Endothelial cell of umbilical vein (primary cell): ENCODE results near the gene ADRA2C. TPM values are rescaled to one million over a fixed set of nuclear protein-coding genes. Genes with fewer than 3 reads are reported as not detected.

Experiments used
- BruUV-seq: library from RNA; stranded (reverse); fragments of 400-500 nt; replicated peaks from 2 replicates; lab custom pipeline; 2021; lab: Mats Ljungman, UMichigan
- CTCF ChIA-PET: fragments of 300-600, 350-600 bp; sonication (Branson Sonifier 250); formaldehyde crosslinking; loops from one replicate; lab custom pipeline; 2021; ENCODE audit warnings: antibody characterized with exemption, inconsistent platforms; lab: Charles Lee
- POLR2A ChIA-PET: fragments of 300-600, 350-600 bp; sonication (Branson Sonifier 250); formaldehyde crosslinking; loops from one replicate; lab custom pipeline; 2021; ENCODE audit warnings: antibody characterized with exemption, inconsistent platforms; lab: Charles Lee
- DNase-seq: peaks from one replicate; pipeline ENCODE4 v3.0.0-alpha.2; 2011; ENCODE audit warnings: low read depth, low spot score
- FAIRE-seq: peaks from 2 replicates; lab custom pipeline; 2011; peaks lifted over from hg19 to GRCh38; lab: Jason Lieb, UNC
- H2AFZ ChIP-seq: 2 replicates; pipeline ENCODE4 v1.6.0; 2012; ENCODE audit warnings: low read depth, low read length, control low read depth, inconsistent platforms
- H3K27ac ChIP-seq: 2 replicates; pipeline ENCODE4 v1.5.1; 2011; ENCODE audit warnings: low read depth, mild to moderate bottlenecking, control low read depth, low read length, moderate library complexity; ENCODE audit not compliant: insufficient read depth
- H3K27me3 ChIP-seq, 2 experiments: 2 replicates each; pipeline versions ENCODE4 v1.6.0 to v1.6.1; 2011; ENCODE audit warnings: low read length in 2 of 2, mixed read lengths in 1 of 2; ENCODE audit not compliant: control insufficient read depth in 2 of 2, insufficient read depth in 2 of 2
- H3K36me3 ChIP-seq, 2 experiments: 2 replicates in 1 of 2; 3 replicates in 1 of 2; pipeline ENCODE4 v1.5.1; 2011; ENCODE audit warnings: low read length in 2 of 2, mild to moderate bottlenecking in 1 of 2, moderate library complexity in 1 of 2; ENCODE audit not compliant: control insufficient read depth in 2 of 2, insufficient read depth in 2 of 2; ENCODE audit errors: extremely low read depth in 1 of 2
- H3K4me1 ChIP-seq: 3 replicates; pipeline ENCODE4 v1.5.1; 2011; ENCODE audit warnings: mild to moderate bottlenecking, low read length; ENCODE audit not compliant: control insufficient read depth, insufficient read depth; ENCODE audit errors: extremely low read depth
- H3K4me2 ChIP-seq: 2 replicates; pipeline ENCODE4 v1.6.1; 2011; ENCODE audit warnings: low read length, control low read depth, mixed read lengths; ENCODE audit not compliant: insufficient read depth
- H3K4me3 ChIP-seq, 3 experiments: fragments of 200-600 bp in 1 of 3; sonication (generic), shearing (Covaris generic) in 1 of 3; replicated peaks in 1 of 3; 2 replicates each; pipeline ENCODE4 v1.5.1; 2011 to 2016; ENCODE audit warnings: control low read depth in 3 of 3, low read length in 3 of 3, mild to moderate bottlenecking in 2 of 3, inconsistent platforms in 1 of 3, low read depth in 1 of 3, moderate library complexity in 1 of 3; ENCODE audit not compliant: insufficient read depth in 1 of 3
- H3K79me2 ChIP-seq: 2 replicates; pipeline ENCODE4 v1.6.0; 2012; ENCODE audit warnings: low read length, inconsistent platforms; ENCODE audit not compliant: control insufficient read depth, insufficient read depth
- H3K9ac ChIP-seq: replicated peaks from 2 replicates; pipeline ENCODE3; 2011; ENCODE audit warnings: low read length, control low read depth; ENCODE audit not compliant: insufficient read depth; ENCODE audit errors: extremely low read depth
- H3K9me1 ChIP-seq: replicated peaks from 3 replicates; pipeline ENCODE4 v1.6.0; 2011; ENCODE audit warnings: mild to moderate bottlenecking, low read length; ENCODE audit not compliant: control insufficient read depth, insufficient read depth; ENCODE audit errors: extremely low read depth
- H3K9me3 ChIP-seq: replicated peaks from 2 replicates; pipeline ENCODE4 v1.5.1; 2012; ENCODE audit warnings: low read length, inconsistent platforms; ENCODE audit not compliant: control insufficient read depth, insufficient read depth
- H4K20me1 ChIP-seq: replicated peaks from 2 replicates; pipeline ENCODE3; 2011; ENCODE audit warnings: mild to moderate bottlenecking, low read length; ENCODE audit not compliant: control insufficient read depth, insufficient read depth; ENCODE audit errors: extremely low read depth
- CTCF ChIP-seq, 2 donors: IDR thresholded peaks; 1 replicate in 1 of 2; 2 replicates in 1 of 2; pipeline ENCODE4 v1.5.1; 2011; ENCODE audit warnings: low read length in 2 of 2, mild to moderate bottlenecking in 2 of 2, moderate library complexity in 2 of 2, control low read depth in 1 of 2, inconsistent platforms in 1 of 2, low read depth in 1 of 2; ENCODE audit not compliant: insufficient read depth in 1 of 2; ENCODE audit errors: extremely low read depth in 1 of 2
- EZH2 ChIP-seq: IDR thresholded peaks from 2 replicates; pipeline ENCODE4 v1.6.1; 2012; ENCODE audit warnings: borderline replicate concordance, low read depth, mild to moderate bottlenecking, moderate library complexity, low read length, inconsistent platforms; ENCODE audit not compliant: severe bottlenecking
- FOS ChIP-seq: IDR thresholded peaks from 2 replicates; pipeline ENCODE4 v1.6.1; 2011; ENCODE audit warnings: mild to moderate bottlenecking, low read length, moderate library complexity, borderline replicate concordance; ENCODE audit not compliant: insufficient read depth
- GATA2 ChIP-seq: IDR thresholded peaks from 2 replicates; pipeline ENCODE4 v1.7.0; 2011; ENCODE audit warnings: low read depth, mild to moderate bottlenecking, moderate library complexity, mixed read lengths, low read length; ENCODE audit not compliant: insufficient read length, insufficient read depth
- JUN ChIP-seq: IDR thresholded peaks from 2 replicates; pipeline ENCODE4 v1.6.1; 2011; ENCODE audit warnings: borderline replicate concordance, low read depth; ENCODE audit not compliant: insufficient read length, insufficient read depth
- MAX ChIP-seq: IDR thresholded peaks from 2 replicates; pipeline ENCODE4 v1.6.1; 2011; ENCODE audit not compliant: insufficient read depth, insufficient read length
- MYC ChIP-seq: IDR thresholded peaks from one replicate; pipeline ENCODE4 v1.6.1; 2011; ENCODE audit warnings: mild to moderate bottlenecking, low read depth, low read length
- POLR2A ChIP-seq: IDR thresholded peaks from 2 replicates; pipeline ENCODE4 v1.6.1; 2012; ENCODE audit warnings: low read depth, mild to moderate bottlenecking, control low read depth, low read length
- POLR2AphosphoS5 ChIP-seq: IDR thresholded peaks from 2 replicates; pipeline ENCODE4 v1.6.1; 2012; ENCODE audit warnings: low read depth, mild to moderate bottlenecking, control low read depth, low read length, moderate library complexity; ENCODE audit not compliant: insufficient read depth
- dilution Hi-C: fragments of 300-500 bp; cut with MboI; formaldehyde crosslinking; loops from one replicate; pipeline ENCODE4 v1.15.0; 2019; ENCODE audit warnings: low sequenced_read_pairs; ENCODE audit not compliant: extremely low pct_ligation_motif_present
- intact Hi-C: fragments of 100-400 bp; cut with micrococcal nuclease; formaldehyde crosslinking; loops from one replicate; pipeline ENCODE4 v1.10.0; 2022
- polyA plus RNA-seq, 4 experiments: library from polyadenylated mRNA; depleted of rRNA in 3 of 4; stranded (reverse) in 3 of 4; unstranded in 1 of 4; fragments of >200 nt; gene quantifications; 2 replicates each; pipeline versions ENCODE4 v1.2.1 to v1.2.3, GENCODE V29; 2011 to 2012; ENCODE audit warnings: missing spikeins in 1 of 4
- total RNA-seq: library from RNA; stranded (reverse); gene quantifications from 2 replicates; pipeline ENCODE4 v1.2.3, GENCODE V29; 2021

The ADRA2C gene
- total and polyA plus RNA-seq, 2 donors (not counting 3 experiments of a cell fraction or from before 2014, with no cell fraction given), result 0.03 to 0.40 TPM

DNA sequence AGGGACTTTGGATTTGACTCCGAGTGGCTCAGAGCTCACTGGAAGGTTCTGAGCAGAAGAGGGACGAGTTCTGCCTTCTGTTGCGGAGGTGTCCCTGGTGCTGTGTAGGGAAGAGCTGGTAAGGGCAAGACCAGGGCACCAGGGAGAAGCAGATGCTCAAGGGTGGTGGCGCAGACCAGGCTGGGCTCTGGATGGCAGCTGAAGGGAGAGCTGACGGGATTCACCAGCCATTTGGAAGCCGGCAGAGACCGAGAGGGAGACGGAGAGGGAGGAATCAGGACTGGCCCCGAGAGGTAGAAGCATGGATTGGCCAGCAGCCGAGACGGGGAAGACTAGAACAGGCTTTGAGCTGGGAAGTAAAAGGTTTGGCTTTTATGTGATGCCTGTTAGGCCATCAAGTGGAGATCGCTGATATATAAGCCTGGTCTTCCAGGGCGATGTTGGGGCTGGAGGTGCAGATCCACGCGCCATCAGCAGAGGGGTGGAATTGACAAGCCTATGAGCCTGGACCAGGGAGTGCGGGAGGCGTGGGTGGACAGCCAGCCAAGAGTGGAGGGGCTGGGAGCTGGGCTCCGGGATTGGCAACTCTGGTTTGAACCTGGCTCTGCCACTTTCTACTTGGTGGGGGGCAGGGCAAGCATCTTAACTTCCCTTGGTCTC is 43.4 kb downstream of the ADRA2C start:
- Histone ChIP-seq H3K4me3 (no peak overlapping the region), H2AFZ (no peak overlapping the region), H3K9me1 (no peaks in the 10 kb centered on the region), H3K27me3 (no peaks in the 10 kb centered on the region), H3K4me2 (no peak overlapping the region), H3K4me1 (no peaks in the 10 kb centered on the region), H3K27ac (no peak overlapping the region), H3K9me3 (no peaks in the 10 kb centered on the region), H3K9ac (no peak overlapping the region), H3K36me3 (no peaks in the 10 kb centered on the region), H4K20me1 (no peaks in the 10 kb centered on the region), H3K79me2 (no peaks in the 10 kb centered on the region)
- FAIRE-seq, result no peak
- BruUV-seq, result no TSS peak
- TF ChIP-seq MAX (no peak), CTCF (IDR thresholded peaks at IDR 0.05; ENCODE audit: extremely low read depth in 1 of 2, insufficient read depth in 1 of 2, low read depth in 1 of 2, low read length in 2 of 2) (no peak), FOS (no peak), POLR2A (no peak), GATA2 (no peak), MYC (no peak), POLR2AphosphoS5 (no peak), EZH2 (no peak), JUN (no peak)
- ChIA-PET POLR2A (no interaction called here), CTCF (no interaction called here)
- intact Hi-C loops (no loop called here), dilution Hi-C loops (no loop called here)
- DNase-seq, result no peak
